Panc1 (cell line): Measurements from ENCODE around the gene HADHA.

Source experiments
- CTCF ChIP-seq: fragments of 450-650 bp; IDR thresholded peaks from 2 replicates; pipeline ENCODE4 v1.5.1; 2017; ENCODE audit warnings: mild to moderate bottlenecking
- POLR2AphosphoS5 ChIP-seq: IDR thresholded peaks from 2 replicates; pipeline ENCODE4 v1.6.1; 2012; ENCODE audit warnings: mild to moderate bottlenecking, low read depth, low read length, moderate library complexity
- REST ChIP-seq, 2 experiments: IDR thresholded peaks; 2 replicates each; pipeline ENCODE4 v1.6.1; 2011 to 2012; ENCODE audit warnings: low read depth in 2 of 2, control low read depth in 1 of 2, low read length in 1 of 2, mild to moderate bottlenecking in 1 of 2, moderate library complexity in 1 of 2; ENCODE audit not compliant: insufficient read depth in 1 of 2
- SIN3A ChIP-seq: IDR thresholded peaks from 2 replicates; pipeline ENCODE4 v1.6.1; 2012; ENCODE audit warnings: low read depth, mild to moderate bottlenecking, low read length, moderate library complexity, borderline replicate concordance; ENCODE audit not compliant: insufficient read depth
- TCF7L2 ChIP-seq: IDR thresholded peaks from 2 replicates; pipeline ENCODE4 v1.6.1; 2011; ENCODE audit warnings: mild to moderate bottlenecking, low read depth, low read length, inconsistent platforms

GRCh38 chr2:26230806-26231205 lies 13.6 kb downstream of the HADHA start:
- TF ChIP-seq CTCF = no peak
- no peak for TF ChIP-seq POLR2AphosphoS5
- no peak for TF ChIP-seq SIN3A
- no peak for TF ChIP-seq REST (IDR thresholded peaks at IDR 0.05; ENCODE audit: insufficient read depth in 1 of 2, low read depth in 2 of 2, low read length in 1 of 2)
- no peak for TF ChIP-seq TCF7L2
